TTC549 (cell line): ENCODE results near the gene ISM2.
A peak's percentile ranks its signal among the peaks of the same experiment; 100 is the strongest.

Experiments
- FAIRE-seq: peaks from 2 replicates; lab custom pipeline; 2012; peaks lifted over from hg19 to GRCh38; lab: Jason Lieb, UNC

The ISM2 gene

GRCh38 chr14:77467801-77468200, 30.8 kb downstream of the ISM2 start:
- FAIRE-seq: no peak

- no peak for FAIRE-seq
Measured at GRCh38 chr14:77459072-77459723, 39.4 kb downstream of the ISM2 start.

GRCh38 chr14:77458249-77458950, 40.2 kb downstream of the ISM2 start:
- FAIRE-seq: no peak

- FAIRE-seq: peak; percentile 84
Measured at GRCh38 chr14:77457522-77458248, 40.9 kb downstream of the ISM2 start, which contains the start of the genes AHSA1 and VIPAS39. AHSA1 (plus strand) TSS chr14:77458093; CDS start chr14:77458190, 97 bp downstream. VIPAS39 (minus strand) TSS chr14:77457601; CDS start chr14:77454102, 3,499 bp downstream.

- FAIRE-seq: no peak
Measured at GRCh38 chr14:77457115-77457521, 41.5 kb downstream of the ISM2 start.

GRCh38 chr14:77455966-77456640, 42.5 kb downstream of the ISM2 start:
- FAIRE-seq: no peak

- FAIRE-seq: no peak
Measured at GRCh38 chr14:77442196-77442595, 56.4 kb downstream of the ISM2 start.

- FAIRE-seq: no peak
Measured at GRCh38 chr14:77439861-77440260, 58.8 kb downstream of the ISM2 start.

GRCh38 chr14:77438596-77438995, 60.0 kb downstream of the ISM2 start:
- no peak for FAIRE-seq

- no peak for FAIRE-seq
Measured at GRCh38 chr14:77436042-77436441, 62.6 kb downstream of the ISM2 start.

GRCh38 chr14:77426396-77426795, 72.2 kb downstream of the ISM2 start:
- FAIRE-seq: no peak

GRCh38 chr14:77424862-77425261, 73.8 kb downstream of the ISM2 start:
- FAIRE-seq: no peak
